Measurements from ENCODE around the gene WDR90.
"Not testable (repeated sequence)": the region's sequence is repeated elsewhere in the genome, so short reads cannot be mapped to it uniquely, and the experiment has no call there.

Gene WDR90

DNA sequence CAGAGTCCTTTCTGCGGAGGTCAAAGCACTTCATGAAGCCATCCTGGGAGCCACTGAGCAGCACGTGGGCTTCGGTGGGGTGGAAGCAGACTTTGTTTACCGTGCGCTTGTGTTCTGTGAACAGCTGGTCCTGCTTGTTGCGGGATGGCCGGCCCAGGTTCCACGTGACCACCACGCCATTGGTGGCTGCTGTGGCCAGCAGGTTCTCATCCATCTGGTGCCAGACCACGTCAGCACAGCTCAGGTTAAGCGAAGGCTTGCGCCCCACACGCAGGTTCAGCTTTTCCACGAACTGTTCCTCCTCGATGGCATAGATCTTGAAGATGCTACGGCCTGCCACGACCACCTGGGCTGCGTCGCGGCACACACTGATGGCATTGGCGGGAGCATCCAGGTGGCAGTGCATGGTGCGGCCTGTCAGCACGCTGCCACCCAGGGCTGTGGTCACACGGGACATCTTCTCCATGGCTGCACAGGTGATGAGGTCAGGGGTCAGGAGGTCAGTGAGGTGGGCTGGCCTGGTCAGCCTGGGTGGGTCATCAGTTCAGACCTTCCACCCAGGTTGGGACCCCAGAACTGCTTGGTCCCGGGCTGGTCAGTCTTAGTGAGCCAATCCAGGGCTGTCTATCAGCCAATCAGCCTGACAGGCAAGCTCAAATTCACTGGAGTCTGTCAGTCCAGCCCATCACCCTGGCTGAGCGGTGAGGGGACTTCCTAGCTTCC lies 40.2 kb downstream of the WDR90 start:
- DNase-seq (ENCODE audit: low spot score), result no peak

DNA sequence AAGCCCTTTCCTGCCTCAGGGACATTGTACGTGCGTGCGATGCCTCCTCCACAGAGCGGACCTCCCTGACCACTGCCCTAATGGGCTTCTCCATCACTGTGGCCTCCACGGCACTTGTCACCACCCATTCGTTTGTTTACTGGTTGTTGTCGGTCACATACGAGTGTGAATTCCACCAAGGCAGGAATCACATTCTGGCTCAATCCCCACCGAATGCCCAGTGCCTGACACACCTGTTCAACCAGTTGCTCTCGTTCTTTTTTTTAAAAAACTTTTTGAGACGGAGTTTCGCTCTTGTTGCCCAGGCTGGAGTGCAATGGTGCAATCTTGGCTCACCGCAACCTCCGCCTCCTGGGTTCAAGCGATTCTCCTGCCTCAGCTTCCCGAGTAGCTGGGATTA lies 42.1 kb downstream of the WDR90 start:
- DNase-seq (ENCODE audit: low spot score), result not testable (repeated sequence)

DNA sequence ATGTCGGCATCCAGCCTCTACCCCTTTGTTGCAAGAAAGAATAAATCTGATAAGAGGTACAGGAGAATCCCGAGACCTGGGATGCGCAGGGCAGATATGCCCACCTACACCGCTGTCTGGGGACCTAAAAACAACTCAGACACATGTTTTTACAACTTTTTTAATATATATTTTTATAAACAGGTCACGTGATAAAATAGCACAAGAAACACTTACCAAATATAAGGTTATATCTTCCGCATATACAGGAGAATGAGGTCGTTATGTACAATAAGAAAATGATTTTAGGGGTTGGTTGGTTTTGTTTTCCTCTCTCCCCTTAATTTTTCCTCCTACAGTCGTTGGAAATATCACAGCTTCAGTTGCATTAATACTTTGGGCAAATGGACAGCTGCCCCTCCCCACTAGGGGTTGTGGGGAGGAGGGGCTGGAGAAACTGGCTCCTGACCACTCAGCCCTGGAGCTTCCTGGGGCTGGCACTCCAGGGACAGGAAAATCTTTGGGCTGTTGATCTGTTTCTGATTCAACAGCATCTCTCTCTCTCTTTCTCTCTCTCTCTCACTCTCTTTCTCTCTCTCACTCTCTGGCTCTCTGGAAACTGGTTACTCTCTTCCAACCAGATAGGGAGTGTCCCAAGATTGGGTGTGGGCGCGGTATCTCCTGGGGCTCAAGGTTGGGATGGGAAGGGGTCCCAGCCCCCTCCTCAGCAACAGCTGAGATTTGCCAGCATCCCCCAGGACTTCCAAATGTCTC lies 43.4 kb downstream of the WDR90 start:
- no peak for DNase-seq (ENCODE audit: low spot score)

DNA sequence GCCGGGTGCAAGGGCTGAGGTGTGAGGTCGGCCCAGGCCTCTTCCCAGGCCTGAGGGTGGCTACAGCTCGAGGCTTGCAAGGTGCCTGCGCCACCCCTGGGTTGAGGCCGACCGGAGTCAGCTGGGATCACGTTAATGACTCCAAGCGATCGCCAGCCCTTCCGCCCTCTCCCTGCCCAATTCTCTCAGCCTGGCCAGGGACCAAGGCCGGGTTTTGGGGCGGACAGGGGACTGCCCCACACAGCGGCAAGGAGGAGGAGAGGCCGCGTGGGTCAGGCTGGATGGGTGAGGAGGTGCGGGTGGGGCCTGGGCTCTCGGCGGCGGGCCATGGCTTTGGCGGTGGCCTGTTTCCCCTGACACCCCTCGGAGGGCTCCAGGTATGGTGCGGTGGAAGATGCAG lies 44.2 kb downstream of the WDR90 start:
- no peak for DNase-seq (ENCODE audit: low spot score)

DNA sequence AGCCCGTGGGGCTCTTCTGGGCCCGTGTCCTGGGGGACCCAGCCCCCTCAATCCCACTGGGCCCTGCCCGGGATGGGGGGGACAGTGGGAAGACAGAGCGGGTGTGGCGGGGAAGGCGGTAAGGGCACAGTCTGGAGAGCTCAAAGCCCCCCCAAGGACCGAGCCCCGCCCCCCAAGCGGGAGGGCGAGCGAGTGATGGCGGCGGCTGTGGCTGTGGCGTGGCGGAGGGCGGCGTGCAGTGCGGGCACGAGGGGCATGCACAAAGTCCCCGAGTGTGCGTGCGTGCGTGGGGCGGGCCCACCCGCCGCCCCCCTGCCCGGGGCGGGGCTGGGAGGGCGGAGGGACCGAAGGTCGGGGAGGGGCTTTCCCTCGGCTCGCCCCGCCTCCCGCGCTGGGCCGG lies 44.6 kb downstream of the WDR90 start:
- no peak for DNase-seq (ENCODE audit: low spot score)

DNA sequence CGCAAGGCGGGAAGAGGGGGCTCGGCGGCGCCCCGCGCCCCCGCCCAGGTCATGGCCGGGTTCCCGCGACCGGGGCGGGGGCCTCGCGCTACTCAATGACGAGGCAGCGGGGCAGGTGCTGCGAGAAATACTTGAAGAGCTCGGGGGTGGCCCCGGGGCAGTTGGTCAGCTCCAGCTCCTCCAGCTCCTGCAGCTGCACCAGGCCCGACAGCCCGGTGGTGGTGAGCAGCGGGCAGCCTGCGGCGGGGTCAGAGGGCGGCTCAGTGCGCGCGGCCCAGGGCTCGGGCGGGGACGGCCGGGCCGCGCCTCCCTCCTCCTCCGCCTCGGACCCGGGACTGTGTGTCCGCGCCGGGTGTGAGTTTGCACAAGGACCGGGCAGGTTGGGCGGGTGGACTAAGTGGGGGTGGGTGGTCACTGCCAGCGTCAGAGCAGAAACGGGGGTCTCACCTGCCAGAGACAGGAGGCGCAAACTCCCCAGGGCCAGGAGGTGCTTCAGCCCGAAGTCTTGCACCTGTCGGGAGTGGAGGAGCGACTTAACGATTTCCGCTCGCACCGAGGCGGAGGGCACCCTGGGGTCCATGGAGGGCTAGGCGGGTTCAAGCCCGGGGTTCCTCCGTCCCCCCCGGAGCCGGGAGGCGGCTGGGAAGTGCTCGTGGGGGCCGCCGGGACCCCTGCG lies 45.2 kb downstream of the WDR90 start:
- no peak for DNase-seq (ENCODE audit: low spot score)

DNA sequence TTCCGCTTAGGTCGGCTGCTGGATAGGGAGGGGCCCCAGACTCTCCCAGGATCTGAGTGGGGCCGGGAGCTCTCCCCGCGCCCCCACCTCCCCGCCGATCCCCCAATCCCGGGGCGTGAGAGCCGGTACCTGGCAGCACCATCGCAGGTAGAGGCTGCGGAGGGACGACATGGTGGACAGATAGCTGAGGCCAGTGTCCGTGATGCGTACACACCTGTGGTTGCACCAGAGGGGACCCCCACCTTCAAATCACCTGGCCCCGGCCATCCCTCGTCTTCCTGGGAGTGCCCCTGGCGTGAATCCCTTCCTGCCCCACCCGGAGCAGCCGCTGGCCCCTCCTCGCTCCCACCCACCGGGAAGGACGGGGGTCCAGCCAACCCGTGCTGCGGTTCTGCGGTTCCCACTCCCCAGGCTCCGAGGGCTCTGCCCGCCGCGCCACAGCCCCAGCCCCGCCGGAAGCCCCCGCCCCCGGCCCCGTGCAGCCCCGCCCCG lies 45.7 kb downstream of the WDR90 start:
- no peak for DNase-seq (ENCODE audit: low spot score)

DNA sequence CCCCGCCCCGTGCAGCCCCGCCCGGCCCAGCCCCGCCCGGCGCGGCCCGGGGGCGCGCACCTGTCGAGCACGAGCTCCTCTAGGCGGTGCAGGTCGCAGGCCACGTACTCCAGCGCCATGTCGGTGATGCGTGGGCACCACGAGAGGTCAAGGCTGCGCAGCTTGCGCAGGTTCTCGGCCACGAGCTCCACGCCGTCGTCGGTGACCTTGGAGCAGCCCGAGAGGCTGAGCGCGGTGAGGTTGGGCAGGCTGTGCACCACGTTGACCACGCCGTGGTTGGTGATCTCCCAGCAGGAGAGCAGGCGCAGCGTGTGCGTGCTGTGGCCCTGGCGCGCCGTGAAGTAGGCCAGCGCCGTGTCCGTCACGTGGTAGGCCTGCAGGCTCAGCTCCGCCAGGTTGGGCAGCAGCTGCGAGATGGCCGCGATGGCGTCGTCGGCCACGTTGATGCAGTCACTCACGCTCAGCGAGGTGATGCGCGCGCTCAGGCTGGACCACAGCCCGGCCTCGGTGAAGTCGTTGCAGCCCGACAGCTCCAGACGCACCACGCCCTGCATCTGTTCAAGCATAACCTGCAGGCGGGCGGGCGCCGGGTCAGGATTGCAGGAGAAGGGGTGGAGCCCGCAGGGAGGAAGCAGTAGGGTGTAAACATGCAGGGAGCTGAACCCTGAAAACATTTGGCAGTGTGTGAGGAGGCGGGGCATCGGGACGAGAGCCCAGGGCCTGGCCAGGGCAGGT lies 46.4 kb downstream of the WDR90 start:
- DNase-seq (ENCODE audit: low spot score), result no peak

DNA sequence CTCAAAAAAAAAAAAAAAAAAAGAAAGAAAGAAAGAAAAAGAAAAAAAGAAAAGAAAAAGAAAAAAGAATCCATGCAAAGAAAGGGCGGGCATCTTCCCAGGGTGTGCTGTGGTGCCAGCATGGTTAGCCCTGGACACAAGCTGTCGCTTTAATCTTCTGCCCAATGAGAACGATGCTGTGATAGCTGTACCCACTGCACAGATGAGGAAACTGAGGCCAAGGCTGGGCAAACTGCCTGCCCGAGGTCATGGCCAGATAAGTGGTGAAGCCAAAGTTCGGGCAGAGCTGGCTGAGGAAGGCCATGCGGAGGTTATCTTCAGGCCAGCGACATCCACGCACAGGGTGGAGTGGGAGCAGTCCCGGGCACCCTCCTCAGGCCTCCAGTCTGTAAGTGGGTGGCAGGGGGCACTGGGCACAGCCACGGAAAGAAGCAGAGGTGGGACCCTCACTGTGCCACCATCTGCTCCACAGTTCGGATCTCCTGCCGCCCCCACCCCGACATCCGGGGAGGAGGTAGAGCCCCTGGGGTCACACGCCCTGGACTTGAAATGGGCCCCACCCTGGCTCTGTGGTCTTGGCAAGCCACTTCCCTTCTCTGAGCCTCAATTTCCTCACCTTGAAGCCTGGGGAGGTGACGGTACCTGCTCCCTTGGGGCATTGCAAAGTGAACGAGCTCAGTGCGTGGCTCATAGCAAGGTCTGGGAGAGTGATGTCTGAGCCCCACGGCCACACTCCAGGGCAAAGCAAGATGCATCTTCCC lies 49.9 kb downstream of the WDR90 start:
- no peak for DNase-seq (ENCODE audit: low spot score)

DNA sequence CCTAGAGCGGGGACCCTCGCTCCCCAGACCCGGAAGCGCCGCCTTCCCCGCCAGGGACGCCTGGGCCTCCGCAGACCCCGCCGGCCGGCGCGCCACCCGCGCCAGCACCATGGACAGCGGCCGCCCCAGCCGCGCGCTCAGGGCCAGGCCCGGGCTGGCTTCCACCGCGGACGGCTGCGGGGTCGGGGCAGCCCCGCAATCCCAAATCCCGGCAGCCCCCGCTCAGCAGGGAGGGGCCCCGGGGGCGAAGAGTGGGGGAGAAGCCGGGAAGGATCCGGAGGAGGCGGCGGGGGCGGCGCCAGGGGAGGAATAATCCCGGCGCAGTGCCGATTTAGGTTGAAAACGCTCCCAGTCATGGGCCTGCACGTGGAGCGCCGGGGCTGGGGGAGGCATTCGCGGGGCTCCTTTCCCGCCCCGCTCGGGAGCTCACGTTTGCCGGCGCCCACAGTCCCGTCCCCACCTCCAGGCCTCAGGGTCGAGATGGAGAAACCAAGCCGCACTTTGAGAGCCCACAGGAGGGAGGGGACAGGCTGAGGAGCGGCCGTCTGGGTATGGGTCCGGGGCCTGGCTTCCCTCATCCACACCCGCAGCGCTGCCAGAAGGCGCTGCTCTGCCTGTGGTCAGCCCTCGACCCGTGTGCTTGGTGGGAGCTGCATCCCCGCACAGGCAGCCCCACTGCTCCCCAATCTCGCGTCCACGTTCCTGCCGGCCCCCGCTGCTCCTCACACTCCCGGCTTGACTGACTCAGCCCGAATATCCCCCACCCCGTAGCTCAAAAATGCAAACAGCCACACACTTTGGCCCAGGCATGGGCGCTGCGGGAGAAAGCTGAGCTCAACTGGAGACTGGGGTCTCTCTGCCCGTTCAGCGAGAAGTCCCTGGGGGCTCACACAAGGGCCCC lies 51.8 kb downstream of the WDR90 start:
- DNase-seq (ENCODE audit: low spot score), result no peak

DNA sequence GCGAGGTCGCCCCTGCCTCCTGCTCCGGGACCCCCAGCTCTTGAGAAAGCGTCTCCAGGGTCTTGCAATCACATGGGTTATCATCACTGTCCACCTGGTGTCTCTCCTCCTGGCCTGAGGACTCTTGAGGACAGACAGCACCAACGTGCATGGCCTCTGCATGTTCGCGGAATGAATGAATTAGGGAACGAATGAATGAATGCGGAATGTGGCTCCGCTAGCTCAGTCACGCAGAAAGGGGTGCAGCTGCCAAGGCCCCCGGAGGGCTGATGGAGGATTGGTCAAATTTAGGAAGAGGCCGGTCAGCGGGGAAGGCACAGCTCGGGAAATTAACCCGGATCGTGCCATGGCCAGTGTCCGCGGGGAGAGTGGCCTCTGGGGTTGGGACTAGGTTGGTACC lies 53.2 kb downstream of the WDR90 start:
- DNase-seq (ENCODE audit: low spot score), result no peak

DNA sequence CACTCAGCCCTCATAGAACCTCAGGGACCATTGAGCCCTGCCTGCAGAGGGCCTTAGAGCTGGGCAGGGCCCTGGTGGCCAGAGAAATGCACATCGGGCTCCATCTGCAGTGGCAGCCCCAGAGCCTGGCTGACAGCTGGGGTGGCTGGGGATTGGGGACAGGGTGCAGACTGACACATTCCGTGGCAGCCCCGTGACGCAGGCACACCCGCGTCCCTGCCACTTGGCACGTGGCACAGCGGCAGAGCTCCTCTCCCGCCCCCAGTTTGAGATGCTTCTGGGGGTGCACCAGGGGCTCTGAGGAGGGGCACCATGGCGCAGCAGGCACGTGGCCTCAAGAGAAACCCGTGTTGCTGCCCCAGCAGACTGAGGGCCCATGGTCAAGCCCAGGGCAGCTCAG lies 54.2 kb downstream of the WDR90 start:
- DNase-seq (ENCODE audit: low spot score), result no peak

DNA sequence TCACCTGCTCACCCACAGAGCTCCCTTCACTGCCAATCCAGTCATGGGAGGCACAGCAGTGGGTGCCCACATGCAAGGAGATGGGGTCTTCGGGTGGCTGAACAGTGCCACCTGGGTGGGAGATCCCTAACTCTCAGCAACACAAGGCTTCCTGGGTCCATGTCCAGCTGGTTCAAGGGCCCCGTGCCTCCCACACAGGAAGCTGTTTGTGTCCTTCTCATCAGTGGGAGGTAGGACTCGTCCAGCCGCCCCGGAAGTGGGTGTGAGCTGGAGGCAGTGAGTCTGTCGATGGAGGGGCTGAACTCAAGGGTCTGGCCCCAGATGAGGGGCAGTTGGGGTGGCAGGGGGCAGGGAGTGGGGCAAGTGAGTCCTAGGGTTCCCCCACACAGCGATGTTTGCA lies 54.9 kb downstream of the WDR90 start:
- DNase-seq (ENCODE audit: low spot score), result no peak

DNA sequence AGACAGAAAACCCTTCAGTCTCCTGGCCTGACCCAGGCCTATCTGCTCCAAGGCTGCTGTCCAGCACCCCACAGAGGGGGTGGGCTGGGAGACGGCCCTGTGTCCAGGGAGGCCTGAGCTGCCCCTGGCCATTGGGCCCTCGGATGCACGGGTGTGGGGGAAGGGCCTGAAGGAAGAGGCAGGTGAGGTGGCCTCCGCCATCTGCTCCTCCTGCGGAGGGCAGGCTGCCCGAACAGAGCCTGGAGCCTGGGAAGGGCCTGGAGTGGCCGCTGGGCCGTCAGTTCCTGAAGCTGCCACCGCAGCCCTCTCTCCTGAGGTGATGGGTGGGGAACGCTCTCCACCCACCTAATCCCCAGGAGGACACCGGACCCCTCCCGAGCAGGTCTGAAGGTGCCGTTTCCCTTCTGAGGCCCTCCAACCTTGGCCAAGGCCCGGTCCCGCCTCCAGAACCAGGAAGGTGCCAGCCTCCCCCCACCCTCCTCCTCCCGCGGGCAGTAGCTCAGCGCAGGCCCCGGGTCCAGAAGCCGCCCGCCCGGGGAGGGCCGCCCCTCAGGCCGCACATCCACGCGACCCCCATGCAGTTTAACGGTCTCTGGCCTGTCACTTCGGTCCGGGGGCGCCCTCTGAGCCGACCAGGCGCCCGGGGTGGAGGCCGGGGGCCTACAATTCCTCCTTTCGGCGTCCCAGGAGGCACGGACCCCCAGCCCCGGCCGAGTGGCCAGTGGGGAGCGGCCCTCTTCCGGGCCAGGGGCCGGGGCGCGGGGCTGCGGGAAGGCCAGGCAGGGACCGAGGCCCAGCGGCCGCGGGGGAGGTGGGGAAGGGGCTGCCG lies 55.6 kb downstream of the WDR90 start:
- DNase-seq (ENCODE audit: low spot score), result no peak

DNA sequence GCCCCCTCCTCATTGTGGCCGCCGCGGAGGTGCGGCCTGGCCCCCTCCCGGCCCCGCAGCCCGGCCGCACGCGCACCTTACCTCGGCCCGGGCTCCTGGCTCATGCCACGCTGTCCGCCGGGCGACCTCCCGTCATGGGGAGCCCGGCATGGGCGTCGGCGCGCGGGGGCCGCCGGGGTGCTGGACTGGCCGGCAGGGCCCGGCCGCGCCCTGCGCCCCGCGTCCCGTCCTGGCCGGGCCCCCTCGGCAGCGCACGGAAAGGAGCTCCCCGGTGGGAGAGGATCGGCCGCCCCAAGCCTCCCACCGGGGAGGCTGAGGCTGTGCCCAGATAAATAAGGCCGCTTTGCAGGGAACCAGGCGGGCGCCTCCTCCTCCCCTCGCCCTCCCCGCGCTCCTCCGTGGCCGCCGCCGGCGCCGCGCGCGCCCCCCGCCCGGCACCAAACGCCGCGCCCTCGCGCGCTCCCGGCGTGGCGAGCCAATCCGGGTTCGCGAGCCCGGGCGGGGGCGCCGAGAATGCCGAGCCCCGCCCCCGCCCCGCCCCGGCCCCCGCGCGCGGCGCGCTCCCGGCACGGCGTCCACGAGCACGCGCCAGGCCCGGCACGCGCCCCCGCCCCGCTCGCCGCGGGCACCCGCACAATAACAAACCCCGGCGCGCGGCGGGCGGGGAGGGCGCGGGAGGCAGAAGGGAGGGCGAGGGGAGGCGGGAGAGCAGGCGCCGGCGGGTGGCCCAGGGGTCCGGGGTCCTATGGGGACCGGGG lies 56.4 kb downstream of the WDR90 start, which contains the start of gene FBXL16:
Gene FBXL16 (minus strand): TSS at position 371 of the 758 bp plus-strand sequence. CDS start 8,396 bp downstream, outside the sequence.
- DNase-seq (ENCODE audit: low spot score), result no peak

DNA sequence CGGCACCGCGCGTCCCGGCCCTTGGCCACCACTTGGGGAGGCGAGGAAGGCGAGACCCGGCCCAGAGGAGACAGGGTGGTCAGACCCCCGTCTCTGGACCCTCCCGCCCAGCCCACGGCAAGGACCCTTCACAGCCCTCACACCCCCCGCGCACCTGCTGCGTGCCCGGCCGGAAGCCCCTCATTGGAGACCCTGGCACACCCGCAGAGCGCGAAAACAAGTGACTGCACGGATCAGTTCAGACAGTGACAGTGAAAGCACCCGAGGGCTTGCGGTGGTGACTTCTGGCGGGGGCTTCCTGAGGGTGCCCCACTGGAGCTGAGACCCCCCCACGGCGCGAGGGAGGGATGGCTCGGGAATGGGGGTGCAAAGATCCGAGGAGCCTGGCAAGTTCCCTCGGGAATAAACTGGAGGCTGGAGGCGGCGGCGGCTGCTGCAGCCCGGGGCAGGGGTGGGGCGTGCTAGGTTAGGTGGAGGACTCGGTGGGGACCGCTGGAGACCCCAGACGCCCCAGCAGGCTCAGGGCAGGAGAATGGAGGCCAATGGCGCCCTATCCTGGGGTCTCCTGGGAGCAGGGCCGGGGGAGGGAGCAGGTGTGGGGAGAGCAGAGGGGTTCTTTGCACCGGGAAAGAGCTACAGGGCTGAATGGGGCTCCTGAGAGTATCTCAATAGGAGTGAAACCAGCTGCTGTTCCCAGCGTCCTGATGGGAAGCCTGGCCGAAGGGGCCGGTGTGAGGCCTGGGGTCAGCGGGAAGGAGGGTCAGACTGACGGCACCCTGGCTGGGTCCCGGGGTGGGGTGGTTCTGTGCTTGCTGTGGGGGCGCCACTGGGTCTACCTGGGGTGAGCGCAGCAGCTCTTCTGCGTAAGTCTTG lies 57.3 kb downstream of the WDR90 start:
- DNase-seq (ENCODE audit: low spot score), result no peak

DNA sequence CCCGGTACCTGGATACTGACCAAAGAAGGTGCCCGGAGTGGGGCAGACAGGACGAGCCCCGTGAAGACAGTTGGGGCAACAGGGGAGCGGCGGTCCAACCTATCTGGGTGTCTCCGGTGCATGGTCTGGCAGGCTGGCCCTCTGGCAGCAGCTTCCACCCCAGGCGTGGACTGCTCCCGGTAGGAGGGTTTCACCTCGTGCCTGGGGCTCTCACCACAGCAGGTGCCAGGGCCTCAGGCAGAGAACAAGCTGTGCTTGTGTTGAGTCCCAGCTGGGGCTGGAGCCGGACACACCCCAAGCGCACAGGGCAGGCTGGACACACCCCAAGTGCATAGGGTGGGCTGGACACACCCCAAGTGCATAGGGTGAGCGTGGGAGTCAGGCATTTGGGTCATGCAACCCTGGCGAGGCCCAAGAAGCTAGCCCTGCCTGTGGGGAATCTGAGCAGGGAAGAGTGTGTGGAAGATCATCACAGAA lies 57.9 kb downstream of the WDR90 start:
- no peak for DNase-seq (ENCODE audit: low spot score)

DNA sequence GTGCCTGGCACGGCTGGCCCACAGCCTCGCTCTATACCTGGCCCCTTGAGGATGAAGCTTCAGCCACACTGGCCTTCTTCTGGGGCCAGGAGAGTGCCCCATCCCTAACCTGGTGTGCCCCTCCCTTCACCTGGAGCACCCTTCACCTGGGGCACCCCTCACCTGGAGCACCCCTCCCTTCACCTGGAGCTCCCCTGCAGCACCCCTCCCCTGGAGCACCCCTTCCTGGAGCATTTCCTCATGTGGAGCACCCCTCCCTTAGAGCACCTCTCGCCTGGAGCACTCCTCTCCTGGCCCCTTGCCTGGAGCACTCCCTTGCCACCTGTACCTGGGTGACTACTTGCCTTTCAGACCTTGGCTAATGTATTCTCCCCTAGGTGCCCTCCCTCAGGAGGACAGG lies 58.9 kb downstream of the WDR90 start:
- no peak for DNase-seq (ENCODE audit: low spot score)

Measured in globus pallidus (tissue), 1 donor.